ENCODE data around the gene ARL6. TPM values are rescaled to one million over a fixed set of nuclear protein-coding genes. Genes with fewer than 3 reads are reported as not detected.
A peak's percentile ranks its signal among the peaks of the same experiment; 100 is the strongest.

ARL6 gene
- total RNA-seq, 2 experiments from 2014 or later, result 3.7 to 4.1 TPM

- Mint-ChIP-seq H3K36me3 (ENCODE audit: low read depth) (no peaks in the 10 kb centered on the region), H3K27me3 (no peaks in the 10 kb centered on the region), H3K4me3 (no peak overlapping the region), H3K27ac (no peak overlapping the region), H3K4me1 (peaks cover 3% of the 10 kb centered on the region), H3K9me3 (no peaks in the 10 kb centered on the region)
- DNase-seq, result peak; percentile 63
- POLR2A ChIA-PET, result no interaction called here
- CTCF ChIA-PET, result interaction anchor here (0.6 to 1.7 kb wide), 10 partner anchors 10 to 504 kb away, joined by 3 to 7 read pairs (median 4); no protein-coding TSS in a partner anchor
Observed at GRCh38 chr3:97793420-97794019, 29.0 kb downstream of the ARL6 start.

- POLR2A ChIA-PET, result no interaction called here
Observed at GRCh38 chr3:97795951-97796350, 31.4 kb downstream of the ARL6 start.

GRCh38 chr3:97804471-97804870 is 39.9 kb downstream of the ARL6 start:
- no peaks in the 10 kb centered on the region for H3K36me3 Mint-ChIP-seq (ENCODE audit: low read depth)
- peaks cover 4% of the 10 kb centered on the region for H3K27me3 Mint-ChIP-seq
- no peak for DNase-seq
- no peak overlapping the region for H3K27ac Mint-ChIP-seq
- H3K4me3 Mint-ChIP-seq, result no peak overlapping the region
- H3K4me1 Mint-ChIP-seq, result no peaks in the 10 kb centered on the region
- peaks cover 1% of the 10 kb centered on the region for H3K9me3 Mint-ChIP-seq
- ChIA-PET POLR2A (interaction anchor here (0.8 kb wide), 1 partner anchor 13 kb away, joined by 3 read pairs; no protein-coding TSS in a partner anchor), CTCF (interaction anchor here (0.9 to 1.8 kb wide), 3 partner anchors 11 to 209 kb away, joined by 3 to 7 read pairs (median 4); no protein-coding TSS in a partner anchor)

More at GRCh38 chr3:97795951-97796350, 31.4 kb downstream of the ARL6 start:
- H3K4me3 Mint-ChIP-seq, result no peak overlapping the region
- no peaks in the 10 kb centered on the region for H3K27me3 Mint-ChIP-seq
- no peak overlapping the region for H3K27ac Mint-ChIP-seq
- DNase-seq, result no peak
- H3K4me1 Mint-ChIP-seq, result peaks cover 3% of the 10 kb centered on the region
- no peaks in the 10 kb centered on the region for H3K36me3 Mint-ChIP-seq (ENCODE audit: low read depth)
- H3K9me3 Mint-ChIP-seq, result no peaks in the 10 kb centered on the region
- CTCF ChIA-PET, result interaction anchor here (0.7 to 0.9 kb wide), 2 partner anchors 13 to 227 kb away, joined by 3 read pairs; no protein-coding TSS in a partner anchor

- CTCF ChIA-PET, result interaction anchor here (1.0 kb wide), 1 partner anchor 11 kb away, joined by 3 read pairs; no protein-coding TSS in a partner anchor
- Mint-ChIP-seq H3K36me3 (ENCODE audit: low read depth) (no peaks in the 10 kb centered on the region), H3K9me3 (no peaks in the 10 kb centered on the region), H3K27me3 (peaks cover 10% of the 10 kb centered on the region), H3K4me1 (peaks cover 10% of the 10 kb centered on the region), H3K4me3 (no peak overlapping the region), H3K27ac (no peak overlapping the region)
- POLR2A ChIA-PET, result no interaction called here
- DNase-seq, result no peak
Observed at GRCh38 chr3:97810779-97811390, 46.3 kb downstream of the ARL6 start.

GRCh38 chr3:97815149-97815917 is 50.8 kb downstream of the ARL6 start:
- Mint-ChIP-seq H3K27me3 (peaks cover 10% of the 10 kb centered on the region), H3K4me3 (no peak overlapping the region), H3K4me1 (peaks cover 15% of the 10 kb centered on the region), H3K9me3 (no peaks in the 10 kb centered on the region), H3K36me3 (ENCODE audit: low read depth) (no peaks in the 10 kb centered on the region), H3K27ac (no peak overlapping the region)
- CTCF ChIA-PET, result interaction anchor here (1.3 kb wide), 1 partner anchor 209 kb away, joined by 3 read pairs; no protein-coding TSS in a partner anchor
- POLR2A ChIA-PET, result interaction anchor here (0.5 kb wide), 1 partner anchor 774 kb away, joined by 3 read pairs; no protein-coding TSS in a partner anchor
- peak; percentile 63 for DNase-seq

GRCh38 chr3:97816811-97817210 is 52.3 kb downstream of the ARL6 start:
- peaks cover 14% of the 10 kb centered on the region for H3K27me3 Mint-ChIP-seq
- H3K4me1 Mint-ChIP-seq, result peaks cover 24% of the 10 kb centered on the region
- ChIA-PET POLR2A (no interaction called here), CTCF (no interaction called here)
- H3K27ac Mint-ChIP-seq, result no peak overlapping the region
- no peaks in the 10 kb centered on the region for H3K36me3 Mint-ChIP-seq (ENCODE audit: low read depth)
- no peaks in the 10 kb centered on the region for H3K9me3 Mint-ChIP-seq
- no peak for DNase-seq
- H3K4me3 Mint-ChIP-seq, result no peak overlapping the region

GRCh38 chr3:97817965-97818364 is 53.4 kb downstream of the ARL6 start:
- H3K36me3 Mint-ChIP-seq (ENCODE audit: low read depth), result no peaks in the 10 kb centered on the region
- H3K9me3 Mint-ChIP-seq, result no peaks in the 10 kb centered on the region
- no peak overlapping the region for H3K4me3 Mint-ChIP-seq
- POLR2A ChIA-PET, result interaction anchor here (0.6 kb wide), 1 partner anchor 13 kb away, joined by 3 read pairs; no protein-coding TSS in a partner anchor
- peaks cover 30% of the 10 kb centered on the region for H3K4me1 Mint-ChIP-seq
- DNase-seq, result no peak
- CTCF ChIA-PET, result no interaction called here
- H3K27ac Mint-ChIP-seq, result no peak overlapping the region
- H3K27me3 Mint-ChIP-seq, result peaks cover 21% of the 10 kb centered on the region

GRCh38 chr3:97820780-97821179 is 56.2 kb downstream of the ARL6 start:
- ChIA-PET POLR2A (interaction anchor here (0.5 kb wide), 1 partner anchor 58 kb away, joined by 3 read pairs; no protein-coding TSS in a partner anchor), CTCF (interaction anchor here (0.8 to 2.3 kb wide), 9 partner anchors 16 to 686 kb away, joined by 3 to 8 read pairs (median 4); no protein-coding TSS in a partner anchor)
- peak overlapping the region; percentile 90 for H3K4me3 Mint-ChIP-seq
- H3K27ac Mint-ChIP-seq, result peak overlapping the region; percentile 88
- H3K36me3 Mint-ChIP-seq (ENCODE audit: low read depth), result no peaks in the 10 kb centered on the region
- H3K9me3 Mint-ChIP-seq, result no peaks in the 10 kb centered on the region
- peaks cover 43% of the 10 kb centered on the region for H3K27me3 Mint-ChIP-seq
- peaks cover 27% of the 10 kb centered on the region for H3K4me1 Mint-ChIP-seq
- no peak for DNase-seq

GRCh38 chr3:97821287-97821773 is 56.8 kb downstream of the ARL6 start:
- no peaks in the 10 kb centered on the region for H3K36me3 Mint-ChIP-seq (ENCODE audit: low read depth)
- peak; percentile 62 for DNase-seq
- POLR2A ChIA-PET, result interaction anchor here (0.5 to 1.0 kb wide), 2 partner anchors 59 to 202 kb away, joined by 3 read pairs; no protein-coding TSS in a partner anchor

GRCh38 chr3:97821774-97822358 is 57.3 kb downstream of the ARL6 start, which contains the start of gene CRYBG3:
TSS of gene CRYBG3 (plus strand) at chr3:97822011. CDS start at chr3:97822207, 196 bp downstream.
- POLR2A ChIA-PET, result interaction anchor here (0.7 to 1.0 kb wide), 2 partner anchors 51 to 201 kb away, joined by 3 read pairs; no protein-coding TSS in a partner anchor
- CTCF ChIA-PET, result interaction anchor here (0.8 to 2.3 kb wide), 12 partner anchors 10 to 685 kb away, joined by 3 to 8 read pairs (median 4); no protein-coding TSS in a partner anchor
- DNase-seq, result peak; percentile 82
- peak within 1 kb of the TSS; percentile 88 for H3K27ac Mint-ChIP-seq
- peaks cover 21% of the 10 kb centered on the region for H3K4me1 Mint-ChIP-seq
- peak within 1 kb of the TSS; percentile 90 for H3K4me3 Mint-ChIP-seq
- no peaks in the 10 kb centered on the region for H3K36me3 Mint-ChIP-seq (ENCODE audit: low read depth)
- H3K9me3 Mint-ChIP-seq, result no peaks in the 10 kb centered on the region
- peaks cover 43% of the 10 kb centered on the region for H3K27me3 Mint-ChIP-seq

More at GRCh38 chr3:97821287-97821773, 56.8 kb downstream of the ARL6 start:
- CTCF ChIA-PET, result interaction anchor here (0.8 to 2.3 kb wide), 12 partner anchors 16 to 686 kb away, joined by 3 to 8 read pairs (median 4); no protein-coding TSS in a partner anchor
- Mint-ChIP-seq H3K4me3 (peak overlapping the region; percentile 90), H3K27ac (peak overlapping the region; percentile 88), H3K4me1 (peaks cover 21% of the 10 kb centered on the region), H3K27me3 (peaks cover 43% of the 10 kb centered on the region), H3K9me3 (no peaks in the 10 kb centered on the region)

GRCh38 chr3:97822359-97822775 is 57.8 kb downstream of the ARL6 start:
- ChIA-PET CTCF (interaction anchor here (0.9 to 1.8 kb wide), 9 partner anchors 10 to 216 kb away, joined by 3 to 5 read pairs (median 4); no protein-coding TSS in a partner anchor), POLR2A (interaction anchor here (0.6 to 1.0 kb wide), 3 partner anchors 37 to 201 kb away, joined by 3 to 4 read pairs (median 3); no protein-coding TSS in a partner anchor)
- peaks cover 43% of the 10 kb centered on the region for H3K27me3 Mint-ChIP-seq
- peaks cover 21% of the 10 kb centered on the region for H3K4me1 Mint-ChIP-seq
- H3K36me3 Mint-ChIP-seq (ENCODE audit: low read depth), result no peaks in the 10 kb centered on the region
- DNase-seq, result peak; percentile 12
- no peaks in the 10 kb centered on the region for H3K9me3 Mint-ChIP-seq
- peak overlapping the region; percentile 90 for H3K4me3 Mint-ChIP-seq
- peak overlapping the region; percentile 87 for H3K27ac Mint-ChIP-seq
